Epithelial cell of prostate (primary cell): Measurements from ENCODE around the gene MYO6.

Source experiments
- DNase-seq: peaks from one replicate; pipeline ENCODE4 v3.0.0-alpha.2; 2011; ENCODE audit warnings: low read depth, low spot score
- H3K27ac ChIP-seq: fragments of 450-650 bp; 2 replicates; pipeline ENCODE4 v1.5.1; 2017; ENCODE audit warnings: mild to moderate bottlenecking

The MYO6 gene

GRCh38 chr6:75934643-75935472, 185.8 kb downstream of the MYO6 start:
- no peak overlapping the region for H3K27ac ChIP-seq
- peak; percentile 8 for DNase-seq

GRCh38 chr6:75935473-75935793, 186.4 kb downstream of the MYO6 start:
- DNase-seq: no peak
- H3K27ac ChIP-seq: no peak overlapping the region

GRCh38 chr6:75936682-75937081, 187.6 kb downstream of the MYO6 start:
- H3K27ac ChIP-seq: no peak overlapping the region
- DNase-seq: no peak

DNA sequence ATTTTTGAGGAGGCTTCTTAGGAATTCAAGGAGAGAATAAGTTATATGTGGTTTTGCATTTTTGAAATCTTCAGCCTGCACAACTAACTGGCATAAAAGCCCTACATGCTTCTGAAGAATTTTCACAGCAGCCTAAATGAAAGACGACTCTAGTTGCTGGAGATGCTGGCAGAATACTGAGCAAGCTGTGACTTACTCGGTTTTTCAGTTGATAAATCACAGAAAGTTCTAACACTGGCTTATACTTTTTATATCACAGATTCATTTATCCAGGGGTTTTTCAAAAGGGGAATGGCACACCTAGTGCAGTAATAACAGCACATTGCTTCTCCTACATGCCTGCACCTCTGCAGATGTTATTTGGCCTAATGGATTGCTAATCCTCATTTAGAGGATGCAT, 188.8 kb downstream of the MYO6 start:
- H3K27ac ChIP-seq: no peak overlapping the region
- no peak for DNase-seq

DNA sequence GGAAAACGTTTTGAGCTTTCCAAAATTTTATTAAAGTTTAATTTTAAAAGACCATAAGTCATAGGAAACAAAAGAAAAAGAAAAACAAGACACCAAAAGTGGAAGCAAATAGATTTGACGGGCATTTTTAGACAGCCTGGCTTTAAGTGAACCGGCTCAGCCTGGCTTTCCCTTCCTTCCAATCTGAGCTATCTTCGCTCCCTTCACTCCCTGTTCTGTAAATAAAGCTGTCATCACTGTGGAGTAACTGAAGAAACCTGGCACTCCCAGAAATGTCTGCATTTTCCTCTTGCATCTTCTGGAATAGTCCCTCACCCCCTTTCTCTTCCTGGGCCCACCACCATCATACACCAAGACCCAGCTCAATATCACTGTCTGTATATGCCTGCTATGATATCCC, 191.5 kb downstream of the MYO6 start:
- no peak overlapping the region for H3K27ac ChIP-seq
- DNase-seq: no peak

- no peak overlapping the region for H3K27ac ChIP-seq
- DNase-seq: no peak
Measured at GRCh38 chr6:75941509-75941908, 192.5 kb downstream of the MYO6 start.

DNA sequence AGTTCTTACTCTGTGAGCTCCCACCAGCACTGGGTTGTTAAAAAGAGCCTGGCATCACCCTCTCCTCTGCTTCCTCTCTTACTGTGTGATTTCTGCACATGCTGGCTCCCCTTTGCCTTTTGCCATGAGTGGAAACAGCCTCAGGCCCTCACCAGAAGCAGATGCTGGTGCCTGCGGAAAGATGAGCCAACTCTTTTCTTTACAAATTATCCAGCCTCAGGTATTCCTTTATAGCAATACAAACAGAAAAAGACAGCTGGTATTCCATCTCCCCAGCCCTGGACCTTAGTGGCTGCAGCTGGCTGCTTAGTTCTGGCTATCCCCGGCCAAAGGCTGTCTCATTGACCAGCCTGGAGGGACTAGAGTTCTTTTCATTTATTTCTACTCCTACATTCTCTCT, 194.3 kb downstream of the MYO6 start:
- DNase-seq: no peak
- no peak overlapping the region for H3K27ac ChIP-seq

DNA sequence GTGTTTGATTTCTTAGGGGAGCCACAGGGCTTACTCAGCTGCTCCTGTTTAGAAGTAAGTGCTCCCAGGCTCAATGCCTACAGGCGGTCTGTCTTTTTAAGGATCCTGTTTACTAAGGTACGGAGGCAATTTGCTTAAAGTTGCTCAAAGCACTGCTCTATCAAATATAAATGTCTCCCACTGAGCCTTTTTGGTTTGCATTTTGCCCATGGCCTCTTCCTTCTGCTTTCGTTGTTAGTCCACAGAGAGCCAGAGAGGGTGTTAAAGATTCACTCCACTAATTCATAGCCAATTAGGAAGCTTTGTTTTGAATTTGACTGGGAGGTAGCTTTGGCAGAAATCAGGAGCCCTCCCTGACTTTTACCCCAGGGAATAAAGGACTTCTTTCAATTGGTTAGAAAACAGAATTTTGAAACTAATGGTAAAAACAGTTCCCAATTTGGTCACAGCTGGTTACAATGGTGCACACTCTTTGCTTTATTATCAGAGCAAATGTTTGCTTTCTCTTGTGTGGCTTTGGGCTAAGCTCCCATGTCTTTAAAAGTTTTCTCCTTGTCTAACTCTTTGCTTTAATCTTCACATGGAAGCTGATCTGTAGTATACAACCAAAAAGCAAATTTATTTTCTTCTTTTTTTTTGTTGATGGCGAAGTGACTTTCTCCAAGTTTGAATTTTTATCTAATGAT, 197.2 kb downstream of the MYO6 start:
- no peak for DNase-seq
- no peak overlapping the region for H3K27ac ChIP-seq

- no peak overlapping the region for H3K27ac ChIP-seq
- DNase-seq: no peak
Measured at GRCh38 chr6:75947935-75948334, 198.9 kb downstream of the MYO6 start.

DNA sequence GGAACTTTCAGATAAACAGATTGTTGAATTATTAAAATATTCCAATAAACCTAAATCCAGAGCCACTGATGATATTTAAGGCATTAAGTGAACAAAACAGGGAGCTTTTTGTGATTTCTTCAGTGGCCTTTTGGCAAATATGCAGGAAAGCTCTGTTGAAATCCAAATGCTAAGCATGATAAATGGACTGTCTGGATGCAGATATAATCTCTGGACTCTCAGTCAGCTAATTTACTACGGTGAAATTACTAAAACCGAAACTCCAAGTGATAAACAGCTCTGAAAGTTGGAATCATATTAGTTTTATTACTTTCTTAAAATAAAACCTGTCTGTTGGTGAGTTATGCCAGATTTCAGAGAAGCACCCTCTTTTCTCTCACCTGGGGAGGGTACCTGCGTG, 203.1 kb downstream of the MYO6 start:
- no peak for DNase-seq
- no peak overlapping the region for H3K27ac ChIP-seq

DNA sequence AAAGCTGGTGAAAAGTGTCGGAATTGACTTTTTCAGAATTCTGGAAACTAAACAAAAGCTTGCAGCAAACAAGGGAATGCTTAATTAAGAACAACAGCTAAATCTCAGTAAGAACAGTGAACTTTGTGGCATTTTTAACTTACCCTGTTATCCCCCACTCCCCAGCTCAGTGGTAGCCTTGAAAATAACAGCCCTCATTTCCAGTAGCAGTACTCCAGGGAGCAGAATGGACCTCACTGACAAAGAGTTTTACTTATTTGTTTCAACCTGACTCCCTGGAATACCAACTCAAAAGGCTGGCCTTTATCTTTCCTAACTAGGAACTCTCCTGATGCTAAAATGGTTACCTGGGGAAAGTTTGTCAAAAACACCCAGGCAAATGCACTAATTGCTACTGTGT, 214.5 kb downstream of the MYO6 start:
- H3K27ac ChIP-seq: no peak overlapping the region
- DNase-seq: no peak

- no peak for DNase-seq
- no peak overlapping the region for H3K27ac ChIP-seq
Measured at GRCh38 chr6:75968143-75968542, 219.1 kb downstream of the MYO6 start.
